GM19455 (cell line): ENCODE measurements around the gene USF3.
A peak's percentile ranks its signal among the peaks of the same experiment; 100 is the strongest.

Experiments
- ATAC-seq: cut with Tn5 transposase; IDR thresholded peaks from one replicate; pipeline ENCODE4 v1.9.1; 2021; ENCODE audit not compliant: unreplicated experiment

Gene USF3

DNA sequence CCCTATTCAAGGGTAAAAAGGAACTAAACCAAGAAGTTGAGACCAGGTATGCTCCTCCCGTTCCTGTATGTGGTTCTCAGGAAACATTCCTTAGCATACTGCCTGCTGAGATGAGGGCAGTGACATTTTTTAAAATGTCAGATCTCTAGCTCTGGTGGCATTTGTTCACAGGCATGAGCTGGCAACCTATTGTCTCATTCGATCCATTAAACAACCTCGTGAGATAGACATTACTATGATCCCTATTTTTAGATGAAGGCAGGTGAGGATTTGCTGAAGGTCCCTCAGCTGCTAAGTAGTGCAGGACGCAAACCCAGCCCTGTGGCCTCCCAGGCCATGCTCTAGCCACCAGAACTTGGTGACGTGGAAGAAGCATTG is 89.2 kb downstream of the USF3 start:
- peak; percentile 21 for ATAC-seq

DNA sequence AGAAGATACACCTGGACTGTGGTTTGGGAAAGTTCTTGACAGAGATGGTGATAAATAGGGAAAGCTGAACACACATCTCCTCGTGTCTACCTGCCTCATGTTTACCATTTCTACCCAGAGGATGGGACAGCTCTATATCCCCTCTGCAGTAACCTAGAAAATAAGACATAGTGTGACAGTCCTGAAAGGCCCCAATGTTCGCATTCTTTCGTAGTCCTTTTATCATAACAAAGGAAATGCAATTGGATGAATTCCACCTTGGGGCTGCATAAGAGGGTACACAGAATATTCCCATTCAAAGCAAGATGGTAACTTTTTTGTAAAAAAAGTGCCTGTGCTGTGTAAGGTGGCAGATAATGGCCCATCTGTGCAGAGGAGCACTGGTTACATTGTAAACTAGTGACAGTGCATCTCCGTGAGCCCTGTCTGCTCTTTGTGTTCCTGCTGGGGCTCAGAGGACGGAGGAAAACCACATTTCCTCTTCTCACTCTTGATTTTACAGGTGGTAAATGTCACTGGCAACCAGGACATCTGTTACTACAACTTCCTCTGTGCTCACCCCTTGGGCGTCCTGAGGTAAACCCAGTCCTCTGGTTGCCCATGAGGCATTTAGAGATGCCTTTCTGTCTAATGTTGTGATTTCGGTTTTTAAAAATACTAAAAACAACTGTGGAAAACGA is 89.8 kb downstream of the USF3 start:
- peak; percentile 100 for ATAC-seq

DNA sequence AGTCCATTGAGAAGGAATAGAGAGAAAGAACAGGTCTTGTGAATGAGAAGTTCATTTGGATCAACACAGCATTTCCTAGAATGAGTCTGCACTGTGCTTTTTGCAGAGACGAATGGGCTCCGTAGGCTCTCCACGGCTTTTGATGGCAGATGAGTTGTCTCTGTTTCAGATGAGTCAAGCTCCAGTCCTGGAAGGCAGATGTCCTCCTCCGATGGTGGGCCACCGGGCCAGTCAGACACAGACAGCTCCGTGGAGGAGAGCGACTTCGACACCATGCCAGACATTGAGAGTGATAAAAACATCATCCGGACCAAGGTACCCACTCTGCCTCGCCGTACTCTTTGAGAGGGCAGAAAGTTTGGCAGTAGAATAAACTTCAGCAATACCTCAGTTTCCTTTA is 93.6 kb downstream of the USF3 start:
- ATAC-seq = no peak

- ATAC-seq = no peak
Measured at GRCh38 chr3:113602256-113602655, 94.2 kb downstream of the USF3 start.

DNA sequence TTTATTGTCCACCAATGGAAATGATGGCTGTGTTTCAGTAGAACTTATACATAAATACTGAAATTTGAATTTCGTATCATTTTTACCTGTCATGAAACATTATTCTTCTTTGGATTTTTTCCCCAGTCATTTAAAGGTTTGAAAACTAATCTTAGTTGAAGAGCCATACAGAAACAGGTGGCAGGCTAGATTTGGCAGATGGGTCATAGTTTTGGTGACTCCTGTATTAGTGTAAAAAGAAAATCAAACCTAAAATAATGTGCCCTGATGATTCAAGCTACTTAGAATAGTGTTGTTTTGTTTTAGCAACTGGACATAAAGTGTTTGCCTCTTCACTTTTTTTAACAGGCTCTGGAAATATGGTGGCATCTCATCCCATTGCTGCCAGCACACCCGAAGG is 95.2 kb downstream of the USF3 start:
- ATAC-seq = no peak

- no peak for ATAC-seq
Measured at GRCh38 chr3:113600418-113601182, 95.8 kb downstream of the USF3 start.
